B cell (primary cell): Measurements from ENCODE around the gene PRKCH.

Experiments
- CTCF ChIP-seq: fragments of 200-600 bp; IDR thresholded peaks from one replicate; pipeline ENCODE4 v1.8.0; 2022; ENCODE audit warnings: antibody characterized with exemption, mild to moderate bottlenecking
- EZH2 ChIP-seq: IDR thresholded peaks from 2 replicates; pipeline ENCODE4 v1.6.1; 2012; ENCODE audit warnings: borderline replicate concordance, low read depth, mild to moderate bottlenecking, moderate library complexity, low read length; ENCODE audit not compliant: insufficient read depth, poor library complexity, severe bottlenecking

GRCh38 chr14:61454545-61454944 lies 133.2 kb downstream of the PRKCH start:
- TF ChIP-seq CTCF (no peak), EZH2 (no peak)
